GM19193 (cell line): ENCODE results near the gene TSFM.
A peak's percentile ranks its signal among the peaks of the same experiment; 100 is the strongest.

Experiments used
- POLR2A ChIP-seq: IDR thresholded peaks from 4 replicates; pipeline ENCODE4 v1.6.1; 2011; ENCODE audit not compliant: insufficient read depth, insufficient read length; ENCODE audit errors: extremely low read depth

TSFM gene

DNA sequence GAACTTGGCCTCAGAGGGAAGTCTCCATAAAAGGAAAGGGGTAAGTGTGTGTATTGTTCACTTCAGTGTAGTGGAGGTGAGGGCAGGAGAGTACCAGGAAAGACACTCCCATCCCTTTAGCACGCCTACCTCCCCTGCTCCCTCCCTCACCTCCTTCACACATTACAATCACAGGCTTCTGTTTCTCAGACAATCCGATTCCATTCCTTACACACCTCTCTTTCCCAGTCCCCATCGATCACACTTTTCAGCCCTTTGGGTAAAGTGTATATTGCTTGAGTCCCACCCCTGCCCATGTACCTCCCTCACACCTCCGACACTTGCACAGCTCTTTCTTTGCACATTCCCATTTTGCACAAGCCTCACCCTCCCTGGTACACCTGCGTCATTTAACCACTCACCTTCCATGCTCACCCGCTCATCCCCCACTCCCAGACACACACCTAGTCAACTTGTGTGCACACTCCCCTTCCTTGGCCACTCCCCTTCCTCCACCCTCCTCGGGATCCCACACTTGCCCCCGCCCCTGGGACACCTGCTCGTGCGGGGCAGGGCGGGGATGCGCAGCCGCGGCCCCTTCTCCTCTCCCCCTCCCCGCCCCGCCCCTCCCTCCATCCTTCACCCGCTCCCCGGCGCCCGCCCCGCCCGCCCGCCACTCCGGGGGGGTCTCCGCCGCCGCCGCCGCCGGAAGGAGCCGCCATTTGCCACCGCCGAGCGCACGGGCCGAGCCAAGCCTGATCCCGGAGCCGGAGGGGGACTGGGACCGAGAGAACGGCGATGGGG, 28.0 kb upstream of the TSFM start, which contains the start of gene MARCHF9:
Gene MARCHF9 (plus strand): TSS at position 693 of the 783 bp plus-strand sequence. CDS start 426 bp downstream, outside the sequence.
- TF ChIP-seq POLR2A: peak; percentile 40

GRCh38 chr12:57755194-57755453, 27.5 kb upstream of the TSFM start:
- TF ChIP-seq POLR2A: no peak

DNA sequence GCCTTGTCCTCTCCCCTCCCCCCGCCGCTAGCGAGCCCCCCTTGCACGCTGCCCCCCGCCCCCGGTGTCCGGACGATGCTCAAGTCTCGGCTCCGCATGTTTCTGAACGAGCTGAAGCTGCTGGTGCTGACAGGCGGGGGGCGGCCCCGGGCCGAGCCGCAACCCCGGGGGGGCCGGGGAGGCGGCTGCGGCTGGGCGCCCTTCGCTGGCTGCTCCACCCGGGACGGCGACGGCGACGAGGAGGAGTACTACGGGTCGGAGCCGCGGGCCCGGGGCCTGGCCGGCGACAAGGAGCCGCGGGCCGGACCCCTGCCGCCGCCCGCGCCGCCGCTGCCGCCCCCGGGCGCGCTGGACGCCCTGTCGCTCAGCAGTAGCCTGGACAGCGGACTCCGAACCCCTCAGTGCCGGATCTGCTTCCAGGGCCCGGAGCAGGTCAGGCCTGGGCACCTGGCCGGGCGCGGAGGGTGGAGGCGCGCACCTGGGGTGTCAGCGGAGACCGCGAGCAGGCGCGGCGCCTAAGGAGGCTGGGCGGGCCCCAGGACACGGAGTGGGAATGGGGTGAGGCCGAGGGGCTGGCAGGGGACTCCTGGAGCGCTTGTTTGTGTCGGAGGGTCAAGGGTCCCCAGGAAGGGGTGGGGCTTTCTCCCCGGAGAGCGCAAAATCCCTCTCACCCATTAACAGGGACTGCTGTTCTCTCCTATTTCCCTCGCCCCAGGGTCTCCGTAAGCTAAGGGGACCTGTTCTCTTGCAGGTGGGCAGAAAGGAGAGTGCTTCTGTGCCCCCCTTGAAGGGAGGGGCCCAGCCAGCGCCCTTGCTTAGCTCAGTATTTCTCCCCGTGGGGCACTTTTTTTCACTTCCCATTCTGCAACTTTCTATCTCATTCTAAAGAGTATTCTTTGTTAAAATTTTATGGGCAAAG, 26.9 kb upstream of the TSFM start:
- no peak for TF ChIP-seq POLR2A

GRCh38 chr12:57756406-57757341, 25.9 kb upstream of the TSFM start:
- no peak for TF ChIP-seq POLR2A

- no peak for TF ChIP-seq POLR2A
Observed at GRCh38 chr12:57757771-57758170, 24.8 kb upstream of the TSFM start.

GRCh38 chr12:57758552-57759359, 23.8 kb upstream of the TSFM start:
- TF ChIP-seq POLR2A: no peak

DNA sequence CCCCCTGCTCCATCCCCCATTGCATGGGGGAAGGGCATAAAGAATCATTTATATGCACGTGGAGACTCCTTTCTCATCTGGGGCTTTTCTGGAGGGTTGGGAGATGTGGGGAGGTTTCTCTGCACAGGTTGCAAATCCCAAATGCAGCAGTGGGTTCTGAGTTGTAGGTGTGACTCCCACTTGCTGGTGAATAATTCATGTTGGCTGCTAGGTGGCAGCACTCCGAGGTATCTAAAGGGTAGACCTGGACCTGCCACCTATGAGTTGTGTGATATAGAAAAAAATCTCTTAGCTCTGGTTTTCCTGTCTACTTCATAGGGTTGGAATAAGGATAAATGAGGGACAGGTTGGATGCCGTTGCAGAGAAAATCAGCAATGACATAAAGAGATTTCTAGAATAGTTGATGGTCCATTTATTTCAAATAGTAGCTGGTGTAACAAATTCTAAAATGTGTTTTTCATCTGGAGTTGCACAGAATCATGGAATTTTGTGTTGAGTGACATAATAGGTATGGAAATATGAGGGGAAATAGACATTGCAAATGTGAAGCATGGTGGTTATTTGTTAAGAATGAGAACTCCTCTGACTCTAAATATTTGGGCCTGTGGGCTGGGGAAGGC, 23.1 kb upstream of the TSFM start:
- no peak for TF ChIP-seq POLR2A

DNA sequence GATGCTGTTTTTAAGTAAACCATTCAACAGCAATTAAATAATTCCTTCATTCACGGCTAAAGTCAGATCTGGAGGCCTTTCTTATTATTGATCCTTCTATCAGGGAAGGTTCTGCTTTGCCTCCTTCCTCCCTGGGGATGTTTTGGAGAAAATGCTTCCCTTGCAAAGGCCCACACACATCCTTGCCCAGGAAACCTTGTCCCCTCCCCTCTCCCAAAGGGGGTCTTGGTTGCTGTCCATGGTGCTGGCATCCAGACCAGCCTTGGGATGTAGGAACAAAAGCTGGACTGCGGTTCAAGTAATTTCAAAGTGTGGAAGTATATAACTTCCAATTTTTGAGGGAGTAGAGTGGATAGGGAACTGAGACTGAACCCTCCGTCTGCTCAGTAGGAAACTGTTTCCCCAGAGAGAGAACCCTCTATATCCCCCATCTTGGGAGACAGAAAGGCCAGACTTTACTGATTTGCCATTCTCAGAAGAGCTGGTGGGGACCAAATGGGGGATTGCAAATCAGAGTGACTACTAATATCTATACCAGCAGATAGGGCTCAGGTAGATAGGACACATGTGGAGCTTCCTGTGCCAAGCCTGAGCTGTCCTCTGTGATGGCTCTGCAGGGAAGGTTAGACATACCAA, 22.1 kb upstream of the TSFM start:
- TF ChIP-seq POLR2A: no peak

- TF ChIP-seq POLR2A: no peak
Observed at GRCh38 chr12:57761391-57761998, 21.1 kb upstream of the TSFM start.

DNA sequence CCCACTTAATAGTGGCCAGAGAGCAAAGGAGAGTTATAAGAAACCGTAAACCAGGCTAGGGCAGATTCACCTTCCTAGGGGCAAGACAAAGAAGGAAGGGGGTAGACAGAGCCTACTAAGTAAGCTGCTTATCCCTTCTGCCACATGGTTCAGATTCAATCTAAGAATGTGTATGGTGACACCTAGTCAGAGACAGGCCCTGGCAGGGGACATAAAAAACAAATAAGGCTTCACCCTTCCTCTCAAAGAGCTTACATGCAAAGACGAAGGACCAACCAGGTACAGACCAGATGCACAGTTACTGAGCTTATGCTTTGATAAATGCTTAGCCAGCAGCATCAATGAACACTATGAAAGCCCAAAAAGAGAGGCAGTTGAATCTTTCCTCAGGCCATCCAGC, 20.1 kb upstream of the TSFM start:
- no peak for TF ChIP-seq POLR2A

- no peak for TF ChIP-seq POLR2A
Observed at GRCh38 chr12:57763881-57764661, 18.5 kb upstream of the TSFM start.

GRCh38 chr12:57764662-57765002, 18.0 kb upstream of the TSFM start:
- no peak for TF ChIP-seq POLR2A
